H1 (cell line): ENCODE measurements around the gene ZNF575.

Source experiments
- BRCA1 ChIP-seq: IDR thresholded peaks from 2 replicates; pipeline ENCODE4 v1.6.1; 2012; ENCODE audit warnings: low read depth, low read length, improper control_type of control experiment
- CTCF ChIP-seq, 3 experiments: IDR thresholded peaks; 1 replicate in 2 of 3; 2 replicates in 1 of 3; pipeline versions ENCODE4 v1.5.1 to v1.6.1; 2011; ENCODE audit warnings: low read length in 3 of 3, mild to moderate bottlenecking in 3 of 3, inconsistent platforms in 2 of 3, low read depth in 1 of 3, moderate library complexity in 1 of 3; ENCODE audit not compliant: insufficient read depth in 1 of 3; ENCODE audit errors: control extremely low read depth in 1 of 3
- FOSL1 ChIP-seq: IDR thresholded peaks from 2 replicates; pipeline ENCODE4 v1.6.1; 2011; ENCODE audit warnings: mild to moderate bottlenecking, low read depth, low read length, moderate library complexity; ENCODE audit not compliant: insufficient read depth
- POLR2AphosphoS5 ChIP-seq: IDR thresholded peaks from 2 replicates; pipeline ENCODE4 v1.6.1; 2011; ENCODE audit warnings: low read depth, low read length

- TF ChIP-seq CTCF (IDR thresholded peaks at IDR 0.05; ENCODE audit: control extremely low read depth in 1 of 3, insufficient read depth in 1 of 3, low read depth in 1 of 3, low read length in 3 of 3), result no peak
- TF ChIP-seq FOSL1, result no peak
- TF ChIP-seq POLR2AphosphoS5, result no peak
- no peak for TF ChIP-seq BRCA1
These were observed 9.1 kb downstream of the ZNF575 start for GRCh38 chr19:43541920-43542650.
